Subcutaneous adipose tissue (tissue), 4 donors: ENCODE data around the gene MLLT6. TPM values are rescaled to one million over a fixed set of nuclear protein-coding genes. Genes with fewer than 3 reads are reported as not detected.

Source experiments
- total RNA-seq, 4 donors: library from RNA; depleted of rRNA; stranded (reverse); fragments of >200 nt; gene quantifications; one replicate each; pipeline ENCODE4 v1.1.0, GENCODE V29; 2016
- TF ChIP-seq, protein P1 (sequence below): fragments of 450-650 bp; IDR thresholded peaks from one replicate; pipeline ENCODE4 v1.5.1; 2016; ENCODE audit warnings: low read depth, mild to moderate bottlenecking, control low read depth, antibody characterized with exemption, moderate library complexity

MLLT6 gene
- total RNA-seq, 4 donors from 2014 or later = 25.2 to 95.1 (median 37.1) TPM

DNA sequence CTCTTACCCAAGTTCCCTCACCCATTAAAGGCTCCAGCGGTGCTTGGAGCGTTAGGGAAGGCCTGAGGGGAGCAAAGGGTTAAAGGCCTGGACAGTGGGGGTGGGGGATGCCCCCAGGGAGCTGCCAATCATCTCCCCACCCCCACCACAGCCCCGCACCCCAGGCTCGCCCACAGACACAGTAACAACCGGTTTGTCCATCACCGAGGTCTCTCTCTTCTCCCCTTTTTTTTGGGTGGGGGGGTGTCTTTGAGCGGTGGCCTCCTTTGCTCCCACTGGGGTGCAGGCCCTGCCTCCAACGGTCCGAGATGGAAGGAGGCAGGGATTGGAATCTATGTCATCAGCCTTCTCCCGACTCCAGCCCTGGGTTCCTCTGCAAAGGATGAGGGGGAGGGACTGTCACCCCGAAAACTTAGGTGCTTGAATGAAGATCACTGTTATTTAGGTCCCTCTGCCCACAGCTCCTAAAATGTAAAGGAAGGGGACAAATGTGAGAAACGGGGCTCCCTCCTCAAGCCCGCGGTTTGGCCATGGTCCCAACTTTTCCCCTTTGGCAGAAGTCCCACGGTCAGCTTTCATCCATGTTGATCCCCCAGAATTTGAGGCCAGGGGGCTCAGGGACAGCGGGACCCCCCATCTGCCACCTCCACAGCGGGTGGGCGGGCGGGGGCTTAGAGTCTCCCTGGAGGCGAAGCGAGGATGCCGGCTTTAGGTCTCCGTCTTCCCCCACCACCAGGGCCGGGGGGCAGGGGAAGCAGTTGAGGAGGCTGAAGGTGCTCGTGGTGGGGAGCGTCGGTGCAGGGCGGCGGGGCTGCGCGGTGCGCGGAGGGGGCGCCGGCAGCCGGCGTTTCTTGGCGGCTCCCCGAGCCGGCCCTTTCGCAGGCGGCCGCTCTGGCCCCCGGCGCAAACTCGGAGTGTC, 32.0 kb upstream of the MLLT6 start:
- TF ChIP-seq, protein P1, sequence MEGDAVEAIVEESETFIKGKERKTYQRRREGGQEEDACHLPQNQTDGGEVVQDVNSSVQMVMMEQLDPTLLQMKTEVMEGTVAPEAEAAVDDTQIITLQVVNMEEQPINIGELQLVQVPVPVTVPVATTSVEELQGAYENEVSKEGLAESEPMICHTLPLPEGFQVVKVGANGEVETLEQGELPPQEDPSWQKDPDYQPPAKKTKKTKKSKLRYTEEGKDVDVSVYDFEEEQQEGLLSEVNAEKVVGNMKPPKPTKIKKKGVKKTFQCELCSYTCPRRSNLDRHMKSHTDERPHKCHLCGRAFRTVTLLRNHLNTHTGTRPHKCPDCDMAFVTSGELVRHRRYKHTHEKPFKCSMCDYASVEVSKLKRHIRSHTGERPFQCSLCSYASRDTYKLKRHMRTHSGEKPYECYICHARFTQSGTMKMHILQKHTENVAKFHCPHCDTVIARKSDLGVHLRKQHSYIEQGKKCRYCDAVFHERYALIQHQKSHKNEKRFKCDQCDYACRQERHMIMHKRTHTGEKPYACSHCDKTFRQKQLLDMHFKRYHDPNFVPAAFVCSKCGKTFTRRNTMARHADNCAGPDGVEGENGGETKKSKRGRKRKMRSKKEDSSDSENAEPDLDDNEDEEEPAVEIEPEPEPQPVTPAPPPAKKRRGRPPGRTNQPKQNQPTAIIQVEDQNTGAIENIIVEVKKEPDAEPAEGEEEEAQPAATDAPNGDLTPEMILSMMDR = no peak

GRCh38 chr17:38673707-38674013, 31.4 kb upstream of the MLLT6 start:
- TF ChIP-seq, protein P1 = no peak

DNA sequence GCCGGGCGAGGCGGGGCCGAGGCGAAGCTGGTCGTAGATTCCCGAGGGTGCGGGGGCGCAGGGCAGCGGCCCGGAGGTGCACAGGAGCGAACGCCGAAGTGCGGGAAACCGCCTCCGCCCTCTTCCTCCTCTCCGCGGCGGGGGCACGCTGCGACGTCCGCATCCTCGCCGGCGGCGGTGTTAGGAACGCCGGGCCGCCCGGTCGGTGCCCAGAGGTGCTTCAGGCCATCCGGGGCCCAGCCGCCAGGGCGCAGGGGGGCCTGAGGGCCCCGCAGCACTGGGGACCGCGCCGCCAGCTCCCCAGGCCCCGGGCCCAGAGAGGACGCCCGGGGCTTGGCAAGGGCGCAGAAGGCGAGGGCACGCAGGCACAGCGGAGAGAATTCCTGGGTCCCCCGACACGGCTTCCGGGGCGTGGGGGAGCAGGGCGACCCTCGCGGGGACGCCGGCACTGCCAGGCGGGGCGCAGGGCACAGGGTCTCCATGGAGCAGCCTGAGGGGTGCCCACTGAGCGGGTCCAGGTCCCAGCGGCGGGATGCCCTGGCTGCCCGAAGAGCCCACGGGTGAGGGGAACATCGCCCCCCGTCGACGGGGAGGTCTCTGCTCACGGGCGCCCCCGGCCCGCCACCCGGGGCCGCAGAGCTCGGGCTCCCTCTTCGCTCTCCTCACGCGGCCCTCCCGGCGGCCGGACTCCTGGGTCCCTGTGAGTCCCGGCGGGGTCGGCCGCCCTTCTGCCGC, 30.9 kb upstream of the MLLT6 start:
- TF ChIP-seq, protein P1 = no peak

- TF ChIP-seq, protein P1 = no peak
These were observed 30.1 kb upstream of the MLLT6 start, which contains the start of gene EPOP for GRCh38 chr17:38674749-38675615. EPOP (minus strand) TSS chr17:38674957; CDS start chr17:38674495, 462 bp downstream.

GRCh38 chr17:38676706-38677504, 28.2 kb upstream of the MLLT6 start:
- TF ChIP-seq, protein P1 = no peak

DNA sequence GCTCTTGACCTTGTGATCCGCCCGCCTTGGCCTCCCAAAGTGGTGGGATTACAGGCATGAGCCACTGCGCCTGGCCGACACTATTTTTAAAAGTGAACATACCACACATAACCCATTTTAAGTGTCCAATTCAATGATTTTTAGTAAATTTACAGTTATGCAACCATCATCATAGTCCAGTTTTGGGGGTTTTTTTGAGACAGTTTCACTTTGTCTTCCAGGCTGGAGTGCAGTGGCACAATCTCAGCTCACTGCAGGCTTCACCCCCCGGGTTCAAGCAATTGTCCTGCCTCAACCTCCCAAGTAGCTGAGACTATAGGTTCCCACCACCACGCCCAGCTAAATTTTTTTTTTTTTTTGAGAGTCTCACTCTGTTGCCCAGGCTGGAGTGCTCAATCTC, 27.3 kb upstream of the MLLT6 start:
- TF ChIP-seq, protein P1 = no peak
